AG09309 (cell line): Measurements from ENCODE around the gene CEACAM6.
"Not testable (repeated sequence)": the region's sequence is repeated elsewhere in the genome, so short reads cannot be mapped to it uniquely, and the experiment has no call there.

ENCODE experiments used
- DNase-seq: peaks from one replicate; pipeline ENCODE4 v3.0.0-alpha.2; 2010; ENCODE audit warnings: low read depth
- H3K4me3 ChIP-seq: 2 replicates; pipeline ENCODE4 v1.5.1; 2011; ENCODE audit warnings: mild to moderate bottlenecking, low read depth, low read length, moderate library complexity; ENCODE audit not compliant: control insufficient read depth
- TF ChIP-seq, protein P1 (sequence below): IDR thresholded peaks from 2 replicates; pipeline ENCODE4 v1.5.1; 2011; ENCODE audit warnings: mild to moderate bottlenecking, low read depth, low read length, inconsistent platforms; ENCODE audit not compliant: insufficient read depth, control insufficient read depth; ENCODE audit errors: missing control alignments

The CEACAM6 gene

GRCh38 chr19:41745756-41746155 lies 9.6 kb upstream of the CEACAM6 start:
- DNase-seq, result no peak

GRCh38 chr19:41746593-41747227 lies 8.6 kb upstream of the CEACAM6 start:
- no peak overlapping the region for H3K4me3 ChIP-seq
- peak; percentile 10 for DNase-seq
- TF ChIP-seq, protein P1, sequence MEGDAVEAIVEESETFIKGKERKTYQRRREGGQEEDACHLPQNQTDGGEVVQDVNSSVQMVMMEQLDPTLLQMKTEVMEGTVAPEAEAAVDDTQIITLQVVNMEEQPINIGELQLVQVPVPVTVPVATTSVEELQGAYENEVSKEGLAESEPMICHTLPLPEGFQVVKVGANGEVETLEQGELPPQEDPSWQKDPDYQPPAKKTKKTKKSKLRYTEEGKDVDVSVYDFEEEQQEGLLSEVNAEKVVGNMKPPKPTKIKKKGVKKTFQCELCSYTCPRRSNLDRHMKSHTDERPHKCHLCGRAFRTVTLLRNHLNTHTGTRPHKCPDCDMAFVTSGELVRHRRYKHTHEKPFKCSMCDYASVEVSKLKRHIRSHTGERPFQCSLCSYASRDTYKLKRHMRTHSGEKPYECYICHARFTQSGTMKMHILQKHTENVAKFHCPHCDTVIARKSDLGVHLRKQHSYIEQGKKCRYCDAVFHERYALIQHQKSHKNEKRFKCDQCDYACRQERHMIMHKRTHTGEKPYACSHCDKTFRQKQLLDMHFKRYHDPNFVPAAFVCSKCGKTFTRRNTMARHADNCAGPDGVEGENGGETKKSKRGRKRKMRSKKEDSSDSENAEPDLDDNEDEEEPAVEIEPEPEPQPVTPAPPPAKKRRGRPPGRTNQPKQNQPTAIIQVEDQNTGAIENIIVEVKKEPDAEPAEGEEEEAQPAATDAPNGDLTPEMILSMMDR, result peak; percentile 55

More at GRCh38 chr19:41745756-41746155, 9.6 kb upstream of the CEACAM6 start:
- no peak overlapping the region for H3K4me3 ChIP-seq
- TF ChIP-seq, protein P1, result no peak

GRCh38 chr19:41748012-41748411 lies 7.3 kb upstream of the CEACAM6 start:
- TF ChIP-seq, protein P1, result no peak
- no peak for DNase-seq
- H3K4me3 ChIP-seq, result no peak overlapping the region

GRCh38 chr19:41750248-41751134 lies 4.8 kb upstream of the CEACAM6 start:
- not testable (repeated sequence) for DNase-seq, H3K4me3 ChIP-seq

GRCh38 chr19:41753159-41753558 lies 2.2 kb upstream of the CEACAM6 start:
- DNase-seq, result no peak
- no peak overlapping the region for H3K4me3 ChIP-seq
- TF ChIP-seq, protein P1, result peak; percentile 71

GRCh38 chr19:41753936-41754529 lies 1.3 kb upstream of the CEACAM6 start:
- DNase-seq, result no peak
- TF ChIP-seq, protein P1, result peak; percentile 71
- H3K4me3 ChIP-seq, result no peak overlapping the region

GRCh38 chr19:41758846-41759245 lies 3.5 kb downstream of the CEACAM6 start:
- no peak for DNase-seq
- TF ChIP-seq, protein P1, result no peak
- H3K4me3 ChIP-seq, result no peak overlapping the region
